Measurements from ENCODE around the gene SORCS3.

DNA sequence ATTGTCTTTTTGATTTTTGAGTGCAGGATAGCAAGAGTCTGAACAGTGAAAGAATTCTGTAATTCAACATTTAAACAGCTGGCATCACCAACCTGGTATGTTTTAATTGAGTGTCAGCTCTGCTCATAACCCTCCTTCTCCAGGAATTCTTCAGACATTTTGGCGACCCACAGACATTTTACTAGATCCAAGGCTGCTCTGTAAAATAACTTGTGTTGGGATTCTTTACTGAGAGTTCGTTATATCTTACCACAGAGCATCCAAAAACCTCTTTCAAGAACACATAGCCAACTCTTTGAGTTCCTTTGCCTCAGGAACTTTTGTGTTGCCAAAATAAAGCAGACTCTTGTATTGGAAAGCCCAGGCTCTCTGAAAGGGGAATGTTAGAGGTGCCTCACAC lies 27.7 kb upstream of the SORCS3 start:
- TF ChIP-seq, protein P1, sequence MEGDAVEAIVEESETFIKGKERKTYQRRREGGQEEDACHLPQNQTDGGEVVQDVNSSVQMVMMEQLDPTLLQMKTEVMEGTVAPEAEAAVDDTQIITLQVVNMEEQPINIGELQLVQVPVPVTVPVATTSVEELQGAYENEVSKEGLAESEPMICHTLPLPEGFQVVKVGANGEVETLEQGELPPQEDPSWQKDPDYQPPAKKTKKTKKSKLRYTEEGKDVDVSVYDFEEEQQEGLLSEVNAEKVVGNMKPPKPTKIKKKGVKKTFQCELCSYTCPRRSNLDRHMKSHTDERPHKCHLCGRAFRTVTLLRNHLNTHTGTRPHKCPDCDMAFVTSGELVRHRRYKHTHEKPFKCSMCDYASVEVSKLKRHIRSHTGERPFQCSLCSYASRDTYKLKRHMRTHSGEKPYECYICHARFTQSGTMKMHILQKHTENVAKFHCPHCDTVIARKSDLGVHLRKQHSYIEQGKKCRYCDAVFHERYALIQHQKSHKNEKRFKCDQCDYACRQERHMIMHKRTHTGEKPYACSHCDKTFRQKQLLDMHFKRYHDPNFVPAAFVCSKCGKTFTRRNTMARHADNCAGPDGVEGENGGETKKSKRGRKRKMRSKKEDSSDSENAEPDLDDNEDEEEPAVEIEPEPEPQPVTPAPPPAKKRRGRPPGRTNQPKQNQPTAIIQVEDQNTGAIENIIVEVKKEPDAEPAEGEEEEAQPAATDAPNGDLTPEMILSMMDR (conservative IDR thresholded peaks at IDR 0.05; ENCODE audit: low read depth, low read length), result no peak
- no peak for TF ChIP-seq EZH2 (IDR thresholded peaks at IDR 0.05; ENCODE audit: low read length, unreplicated experiment)

Data from PC-3 (cell line).